ENCODE results near the gene TRIM44.

- TF ChIP-seq POLR2A (IDR thresholded peaks at IDR 0.05) (peak; percentile 33 to 35), CTCF (IDR thresholded peaks at IDR 0.05) (no peak)
These were observed at the start of gene TRIM44 for GRCh38 chr11:35662649-35663407.
